Caco-2 (cell line): Measurements from ENCODE around the gene PPP1R9B. TPM values are rescaled to one million over a fixed set of nuclear protein-coding genes. Genes with fewer than 3 reads are reported as not detected.

Experiments used
- BruUV-seq: library from RNA; stranded (reverse); fragments of 400-500 nt; replicated peaks from 2 replicates; lab custom pipeline; 2021; lab: Mats Ljungman, UMichigan
- CTCF ChIA-PET: fragments of 300-600 bp; sonication (Branson Sonifier 250); formaldehyde crosslinking; loops from one replicate; lab custom pipeline; 2022; ENCODE audit warnings: antibody characterized with exemption; lab: Charles Lee
- POLR2A ChIA-PET: fragments of 300-600 bp; sonication (Branson Sonifier 250); formaldehyde crosslinking; loops from one replicate; lab custom pipeline; 2022; ENCODE audit warnings: antibody characterized with exemption; lab: Charles Lee
- DNase-seq, 2 experiments: peaks; one replicate each; pipeline versions ENCODE4 v3.0.0 to v3.0.0-alpha.2; 2020 to 2022
- H3K27me3 ChIP-seq: replicated peaks from 2 replicates; pipeline ENCODE4 v1.6.0; 2011; ENCODE audit warnings: low read length; ENCODE audit not compliant: control insufficient read depth, insufficient read depth
- H3K36me3 ChIP-seq: 2 replicates; pipeline ENCODE4 v1.5.1; 2011; ENCODE audit warnings: low read length; ENCODE audit not compliant: control insufficient read depth, insufficient read depth
- H3K4me1 ChIP-seq: fragments of 250-450 bp; sonication (Bioruptor Pico); 2 replicates; pipeline ENCODE4 v1.5.1; 2020; ENCODE audit warnings: mild to moderate bottlenecking
- H3K4me3 ChIP-seq: 2 replicates; pipeline ENCODE4 v1.5.1; 2011; ENCODE audit warnings: low read depth, mild to moderate bottlenecking, control low read depth, low read length
- H3K9me3 ChIP-seq: fragments of 250-450 bp; sonication (Bioruptor Pico); 2 replicates; pipeline ENCODE4 v1.5.1; 2020; ENCODE audit warnings: mild to moderate bottlenecking, moderate library complexity
- H3K27ac Mint-ChIP-seq: one replicate; pipeline ENCODE4 v1.8.0; 2022; ENCODE audit warnings: mixed read lengths; ENCODE audit not compliant: unreplicated experiment
- H3K27me3 Mint-ChIP-seq: one replicate; pipeline ENCODE4 v1.8.0; 2022; ENCODE audit warnings: mixed read lengths; ENCODE audit not compliant: insufficient read depth, unreplicated experiment
- H3K36me3 Mint-ChIP-seq: one replicate; pipeline ENCODE4 v1.8.0; 2022; ENCODE audit warnings: mild to moderate bottlenecking, mixed read lengths; ENCODE audit not compliant: insufficient read depth, unreplicated experiment
- H3K4me1 Mint-ChIP-seq: one replicate; pipeline ENCODE4 v1.8.0; 2022; ENCODE audit warnings: low read depth, mixed read lengths; ENCODE audit not compliant: unreplicated experiment
- H3K4me3 Mint-ChIP-seq: one replicate; pipeline ENCODE4 v1.8.0; 2022; ENCODE audit warnings: mild to moderate bottlenecking, moderate library complexity, mixed read lengths; ENCODE audit not compliant: unreplicated experiment
- H3K9me3 Mint-ChIP-seq: one replicate; pipeline ENCODE4 v1.8.0; 2022; ENCODE audit warnings: mixed read lengths; ENCODE audit not compliant: unreplicated experiment
- CTCF ChIP-seq, 2 experiments: fragments of 200-600 bp in 1 of 2; IDR thresholded peaks; 1 replicate in 1 of 2; 2 replicates in 1 of 2; pipeline versions ENCODE4 v1.5.1 to v1.8.0; 2011 to 2022; ENCODE audit warnings: antibody characterized with exemption in 1 of 2, control low read depth in 1 of 2, inconsistent platforms in 1 of 2, low read depth in 1 of 2, low read length in 1 of 2, mild to moderate bottlenecking in 1 of 2, moderate library complexity in 1 of 2; ENCODE audit not compliant: insufficient read depth in 1 of 2, severe bottlenecking in 1 of 2, unreplicated experiment in 1 of 2
- intact Hi-C: fragments of 100-400 bp; cut with micrococcal nuclease; formaldehyde crosslinking; loops from one replicate; pipeline ENCODE4 v1.10.0; 2022; ENCODE audit not compliant: unreplicated experiment
- total RNA-seq: library from RNA; stranded (reverse); gene quantifications from 2 replicates; pipeline ENCODE4 v1.2.3, GENCODE V29; 2022

The PPP1R9B gene
- total RNA-seq, 1 experiment from 2014 or later = 74.8 TPM

- no peaks in the 10 kb centered on the region for H3K27me3 ChIP-seq
- no peak overlapping the region for H3K27ac Mint-ChIP-seq
- DNase-seq = no peak
- H3K9me3 ChIP-seq = no peaks in the 10 kb centered on the region
- BruUV-seq = no TSS peak
- H3K4me3 Mint-ChIP-seq = no peak overlapping the region
- TF ChIP-seq CTCF (IDR thresholded peaks at IDR 0.05; ENCODE audit: insufficient read depth in 1 of 2, low read depth in 1 of 2, low read length in 1 of 2, severe bottlenecking in 1 of 2, unreplicated experiment in 1 of 2) = no peak
- no peak overlapping the region for H3K4me3 ChIP-seq
- intact Hi-C loops = loop anchor here (5.0 kb wide), 1 partner anchor 205 kb away; no protein-coding TSS in a partner anchor
- no peaks in the 10 kb centered on the region for H3K36me3 ChIP-seq
- no peaks in the 10 kb centered on the region for H3K36me3 Mint-ChIP-seq
- H3K4me1 ChIP-seq = no peaks in the 10 kb centered on the region
- no peaks in the 10 kb centered on the region for H3K9me3 Mint-ChIP-seq
- H3K4me1 Mint-ChIP-seq = no peaks in the 10 kb centered on the region
- ChIA-PET POLR2A (no interaction called here), CTCF (interaction anchor here (0.6 kb wide), 1 partner anchor 55 kb away, joined by 4 read pairs; no protein-coding TSS in a partner anchor)
- H3K27me3 Mint-ChIP-seq = no peaks in the 10 kb centered on the region
Measured at GRCh38 chr17:50091918-50092285, 58.6 kb downstream of the PPP1R9B start.

DNA sequence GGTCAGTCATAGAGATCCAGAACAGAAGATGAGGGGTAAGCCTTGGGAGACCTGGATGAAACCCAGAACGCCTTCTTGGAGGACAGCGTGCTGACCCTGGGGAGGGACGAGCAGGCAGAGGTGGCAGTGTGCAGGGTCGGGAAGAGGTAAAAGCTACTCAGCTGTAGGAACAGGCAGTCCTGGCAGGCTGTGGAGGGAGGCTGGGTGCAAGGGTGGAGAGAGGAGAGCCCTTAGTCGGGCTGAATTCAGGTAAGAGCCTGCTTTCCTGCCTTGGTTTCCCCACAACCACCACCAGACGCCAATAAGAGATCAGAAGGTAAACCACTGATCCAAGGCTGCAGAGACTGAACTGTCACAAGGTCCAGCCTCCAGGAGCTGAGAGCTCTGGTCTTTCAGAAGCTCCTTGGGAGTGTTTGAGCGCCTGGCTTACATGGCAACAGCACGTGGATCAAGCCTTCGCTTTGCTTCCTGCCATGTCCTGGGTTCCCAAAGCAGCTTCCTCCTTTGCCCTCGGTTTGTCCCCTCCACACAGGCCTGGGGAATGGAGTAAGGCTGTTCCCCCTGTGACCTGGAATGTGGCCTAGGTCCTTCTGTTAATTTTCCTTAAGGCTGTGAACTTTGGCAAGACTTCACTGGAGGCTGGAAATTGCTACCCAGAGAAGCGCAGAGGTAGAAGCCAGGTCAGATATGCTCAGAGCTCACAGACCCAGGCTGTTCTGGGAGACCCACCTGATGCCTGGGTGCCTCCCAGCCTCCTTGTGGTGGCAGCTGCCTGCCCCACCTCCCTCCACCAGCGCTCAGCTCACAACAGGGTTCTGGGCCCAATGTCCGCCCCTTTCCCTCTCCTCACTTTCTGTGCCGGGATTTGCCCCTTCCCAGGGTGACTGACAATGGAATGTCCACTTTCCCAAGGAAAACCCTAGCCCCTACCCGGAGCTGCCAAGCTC is 59.2 kb downstream of the PPP1R9B start:
- no TSS peak for BruUV-seq
- Histone ChIP-seq H3K4me3 (no peak overlapping the region), H3K4me1 (no peaks in the 10 kb centered on the region), H3K9me3 (no peaks in the 10 kb centered on the region), H3K36me3 (no peaks in the 10 kb centered on the region), H3K27me3 (no peaks in the 10 kb centered on the region)
- no peak overlapping the region for H3K4me3 Mint-ChIP-seq
- no peaks in the 10 kb centered on the region for H3K4me1 Mint-ChIP-seq
- H3K27ac Mint-ChIP-seq = no peak overlapping the region
- no peak for TF ChIP-seq CTCF (IDR thresholded peaks at IDR 0.05; ENCODE audit: insufficient read depth in 1 of 2, low read depth in 1 of 2, low read length in 1 of 2, severe bottlenecking in 1 of 2, unreplicated experiment in 1 of 2)
- no peaks in the 10 kb centered on the region for H3K36me3 Mint-ChIP-seq
- intact Hi-C loops = loop anchor here (5.0 kb wide), 1 partner anchor 206 kb away; no protein-coding TSS in a partner anchor
- DNase-seq = no peak
- ChIA-PET CTCF (no interaction called here), POLR2A (no interaction called here)
- H3K9me3 Mint-ChIP-seq = no peaks in the 10 kb centered on the region
- no peaks in the 10 kb centered on the region for H3K27me3 Mint-ChIP-seq

GRCh38 chr17:50090071-50090470 is 60.4 kb downstream of the PPP1R9B start:
- no peaks in the 10 kb centered on the region for H3K4me1 Mint-ChIP-seq
- POLR2A ChIA-PET = no interaction called here
- no peaks in the 10 kb centered on the region for H3K27me3 Mint-ChIP-seq
- intact Hi-C loops = loop anchor here (5.0 kb wide), 1 partner anchor 207 kb away; no protein-coding TSS in a partner anchor
- Histone ChIP-seq H3K9me3 (no peaks in the 10 kb centered on the region), H3K27me3 (no peaks in the 10 kb centered on the region), H3K36me3 (no peaks in the 10 kb centered on the region), H3K4me3 (no peak overlapping the region), H3K4me1 (no peaks in the 10 kb centered on the region)
- CTCF ChIA-PET = no interaction called here
- no TSS peak for BruUV-seq
- no peak overlapping the region for H3K27ac Mint-ChIP-seq
- no peak for TF ChIP-seq CTCF (IDR thresholded peaks at IDR 0.05; ENCODE audit: insufficient read depth in 1 of 2, low read depth in 1 of 2, low read length in 1 of 2, severe bottlenecking in 1 of 2, unreplicated experiment in 1 of 2)
- H3K4me3 Mint-ChIP-seq = no peak overlapping the region
- DNase-seq = no peak
- H3K36me3 Mint-ChIP-seq = no peaks in the 10 kb centered on the region
- H3K9me3 Mint-ChIP-seq = no peaks in the 10 kb centered on the region
